Uterus (tissue), 4 donors: Measurements from ENCODE around the gene NT5C3B. TPM values are rescaled to one million over a fixed set of nuclear protein-coding genes. Genes with fewer than 3 reads are reported as not detected.
A peak's percentile ranks its signal among the peaks of the same experiment; 100 is the strongest.
"Not testable (repeated sequence)": the region's sequence is repeated elsewhere in the genome, so short reads cannot be mapped to it uniquely, and the experiment has no call there.

Experiments
- DNase-seq, 2 donors: peaks; one replicate each; pipeline ENCODE4 v3.0.0-alpha.2; 2019 to 2020
- H3K27ac ChIP-seq, 2 donors: fragments of 200-600 bp; sonication (generic); 1 replicate in 1 of 2; 2 replicates in 1 of 2; pipeline ENCODE4 v1.5.1; 2016 to 2018
- H3K27me3 ChIP-seq, 2 donors: fragments of 200-600 bp; sonication (generic); one replicate each; pipeline ENCODE4 v1.5.1; 2018 to 2019; ENCODE audit warnings: control low read depth in 1 of 2
- H3K36me3 ChIP-seq, 2 donors: fragments of 200-600 bp; sonication (generic); one replicate each; pipeline ENCODE4 v1.5.1; 2019; ENCODE audit warnings: control low read depth in 1 of 2
- H3K4me1 ChIP-seq, 2 donors: fragments of 200-600 bp; sonication (generic); one replicate each; pipeline ENCODE4 v1.5.1; 2018 to 2019; ENCODE audit warnings: control low read depth in 1 of 2
- H3K4me3 ChIP-seq, 2 donors: fragments of 200-600 bp; sonication (generic); 1 replicate in 1 of 2; 2 replicates in 1 of 2; pipeline ENCODE4 v1.5.1; 2018 to 2019; ENCODE audit warnings: mild to moderate bottlenecking in 1 of 2
- H3K9me3 ChIP-seq, 2 donors: fragments of 200-600 bp; sonication (generic); one replicate each; pipeline ENCODE4 v1.5.1; 2019; ENCODE audit warnings: control low read depth in 1 of 2
- CTCF ChIP-seq, 4 experiments: fragments of 200-600 bp in 2 of 4; fragments of 450-650 bp in 2 of 4; sonication (generic) in 2 of 4; IDR thresholded peaks; one replicate each; pipeline ENCODE4 v1.5.1; 2016 to 2019; ENCODE audit warnings: antibody characterized with exemption in 4 of 4, mild to moderate bottlenecking in 2 of 4, moderate library complexity in 1 of 4
- POLR2A ChIP-seq, 2 donors: fragments of 450-650 bp; IDR thresholded peaks; one replicate each; pipeline ENCODE4 v1.6.1; 2016; ENCODE audit warnings: antibody characterized with exemption in 2 of 2, mild to moderate bottlenecking in 1 of 2, moderate library complexity in 1 of 2
- intact Hi-C: fragments of 100-400 bp; cut with DNase I; formaldehyde crosslinking; loops from one replicate; pipeline ENCODE4 v1.15.1; 2023; ENCODE audit warnings: low total_unique reads
- small RNA-seq: library from RNA; depleted of rRNA; stranded (forward); fragments of <200 nt; gene quantifications from one replicate; pipeline ENCODE3, GENCODE V24; 2016
- total RNA-seq, 4 donors: library from RNA; depleted of rRNA in 3 of 4; stranded (reverse); fragments of >200 nt in 3 of 4; gene quantifications; one replicate each; pipeline versions ENCODE4 v1.1.0 to v1.2.4, GENCODE V29; 2014 to 2023
- donor health status: DM: yes; HTN: yes; CAD: no.

Gene NT5C3B
- total RNA-seq, 4 donors from 2014 or later: 32.5 to 77.9 (median 68.1) TPM

GRCh38 chr17:41777574-41778188 is 58.4 kb downstream of the NT5C3B start:
- DNase-seq: peak; percentile 78 to 86
- H3K36me3 ChIP-seq: no peaks in the 10 kb centered on the region
- H3K27ac ChIP-seq: peak overlapping the region; percentile 73 to 96
- H3K4me1 ChIP-seq: peaks cover 0 to 42% of the 10 kb centered on the region in 2 donors
- intact Hi-C loops: no loop called here
- no peak overlapping the region for H3K4me3 ChIP-seq
- H3K27me3 ChIP-seq: no peaks in the 10 kb centered on the region
- no peaks in the 10 kb centered on the region for H3K9me3 ChIP-seq
- TF ChIP-seq CTCF (IDR thresholded peaks at IDR 0.05): peak in 1 of 4 experiments; percentile 26
- TF ChIP-seq POLR2A (IDR thresholded peaks at IDR 0.05): peak in 1 of 2 donors; percentile 25

- peak in 1 of 2 donors; percentile 62 for DNase-seq
- Histone ChIP-seq H3K4me3 (no peak overlapping the region), H3K36me3 (no peaks in the 10 kb centered on the region), H3K9me3 (no peaks in the 10 kb centered on the region), H3K4me1 (peaks cover 0 to 43% of the 10 kb centered on the region in 2 donors), H3K27me3 (no peaks in the 10 kb centered on the region), H3K27ac (peak overlapping the region; percentile 73 to 96)
- TF ChIP-seq CTCF (IDR thresholded peaks at IDR 0.05) (peak in 3 of 4 experiments; percentile 23 to 50 (median 44)), POLR2A (IDR thresholded peaks at IDR 0.05) (no peak)
- intact Hi-C loops: no loop called here
Measured at GRCh38 chr17:41777157-41777573, 58.9 kb downstream of the NT5C3B start.

- H3K9me3 ChIP-seq, H3K4me3 ChIP-seq, H3K36me3 ChIP-seq, DNase-seq, H3K27me3 ChIP-seq, intact Hi-C loops: not testable (repeated sequence)
- H3K27ac ChIP-seq: peak overlapping the region; percentile 73 to 96
- H3K4me1 ChIP-seq: peaks cover 0 to 43% of the 10 kb centered on the region in 2 donors
Measured at GRCh38 chr17:41776262-41776900, 59.7 kb downstream of the NT5C3B start.

- Histone ChIP-seq H3K36me3 (no peaks in the 10 kb centered on the region), H3K4me3 (no peak overlapping the region), H3K27me3 (no peaks in the 10 kb centered on the region), H3K4me1 (peaks cover 0 to 43% of the 10 kb centered on the region in 2 donors), H3K9me3 (no peaks in the 10 kb centered on the region), H3K27ac (peak overlapping the region; percentile 73 to 96)
- no peak for DNase-seq
- TF ChIP-seq POLR2A (IDR thresholded peaks at IDR 0.05): no peak
- TF ChIP-seq CTCF (IDR thresholded peaks at IDR 0.05): no peak
- intact Hi-C loops: no loop called here
Measured at GRCh38 chr17:41775394-41776226, 60.4 kb downstream of the NT5C3B start.

Small RNA genes within 50 kb of the gene (small RNA-seq; reads per million reads assigned to genes)
- gene AC125257.2: not detected

Other genes with a start within 250 kb of the NT5C3B start
- gene KRT14, start 249.3 kb downstream of the NT5C3B start, total RNA-seq: under 1 TPM in 2 of 4 donors, not detected in 2; 0.52 to 0.90 TPM
- gene KRT16, start 223.5 kb downstream of the NT5C3B start, total RNA-seq: not detected
- gene KRT17, start 211.7 kb downstream of the NT5C3B start, total RNA-seq: 10 to 100 TPM in 1 of 4 donors, under 1 TPM in 1, not detected in 2; 0.70 to 12.6 TPM
- 100 to 1,000 TPM in 3 of 4 donors, 10 to 100 TPM in 1; 83.5 to 796 (median 199) TPM for gene EIF1, start 147.3 kb downstream of the NT5C3B start, total RNA-seq
- not detected for gene GAST, start 123.9 kb downstream of the NT5C3B start, total RNA-seq
- 1 to 10 TPM in 1 of 4 donors, not detected in 3; 2.2 TPM for gene HAP1, start 101.6 kb downstream of the NT5C3B start, total RNA-seq
- gene JUP, start 49.5 kb downstream of the NT5C3B start, total RNA-seq: 100 to 1,000 TPM in 1 of 4 donors, 10 to 100 TPM in 3; 49.1 to 110 (median 70.0) TPM
- 10 to 100 TPM in 3 of 4 donors, 1 to 10 TPM in 1; 10.0 to 67.0 (median 35.1) TPM for gene P3H4, start 24.3 kb downstream of the NT5C3B start, total RNA-seq
- 100 to 1,000 TPM in 2 of 4 donors, 10 to 100 TPM in 2; 22.9 to 226 (median 89.5) TPM for gene FKBP10, start 23.2 kb downstream of the NT5C3B start, total RNA-seq
- gene KLHL10, start 1.6 kb upstream of the NT5C3B start, total RNA-seq: 1 to 10 TPM in 1 of 4 donors, under 1 TPM in 1, not detected in 2; 0.70 to 1.2 TPM
- 10 to 100 TPM; 19.7 to 73.3 (median 38.5) TPM for gene KLHL11, start 29.2 kb upstream of the NT5C3B start, total RNA-seq
- gene ACLY, start 82.7 kb upstream of the NT5C3B start, total RNA-seq: 100 to 1,000 TPM in 1 of 4 donors, 10 to 100 TPM in 3; 30.0 to 108 (median 67.3) TPM
- 1 to 10 TPM in 3 of 4 donors, not detected in 1; 1.8 to 3.2 (median 3.2) TPM for gene ODAD4, start 94.4 kb upstream of the NT5C3B start, total RNA-seq
- gene CNP, start 130.6 kb upstream of the NT5C3B start, total RNA-seq: 10 to 100 TPM; 10.2 to 74.7 (median 40.2) TPM
- 100 to 1,000 TPM in 1 of 4 donors, 10 to 100 TPM in 3; 25.1 to 107 (median 53.1) TPM for gene DNAJC7, start 181.2 kb upstream of the NT5C3B start, total RNA-seq
- gene NKIRAS2, start 183.9 kb upstream of the NT5C3B start, total RNA-seq: 10 to 100 TPM in 3 of 4 donors, 1 to 10 TPM in 1; 2.4 to 35.4 (median 26.8) TPM
- gene C17orf113, start 214.4 kb upstream of the NT5C3B start, total RNA-seq: 1 to 10 TPM in 2 of 4 donors, under 1 TPM in 1, not detected in 1; 0.77 to 3.3 (median 2.1) TPM